Coronary artery (tissue), 2 donors: Measurements from ENCODE around the gene NME9.

ENCODE experiments used
- DNase-seq: peaks from one replicate; pipeline ENCODE4 v3.0.0-alpha.2; 2017; ENCODE audit warnings: low spot score
- H3K27ac ChIP-seq, 2 donors: fragments of 200-600 bp; sonication (generic); one replicate each; pipeline ENCODE4 v1.5.1; 2016 to 2019
- H3K4me3 ChIP-seq: fragments of 200-600 bp; sonication (generic); 2 replicates; pipeline ENCODE4 v1.5.1; 2016; ENCODE audit warnings: mild to moderate bottlenecking, moderate library complexity
- TF ChIP-seq, protein P1 (sequence below): fragments of 200-600 bp; sonication (generic); IDR thresholded peaks from one replicate; pipeline ENCODE4 v1.5.1; 2019; ENCODE audit warnings: antibody characterized with exemption

The NME9 gene

DNA sequence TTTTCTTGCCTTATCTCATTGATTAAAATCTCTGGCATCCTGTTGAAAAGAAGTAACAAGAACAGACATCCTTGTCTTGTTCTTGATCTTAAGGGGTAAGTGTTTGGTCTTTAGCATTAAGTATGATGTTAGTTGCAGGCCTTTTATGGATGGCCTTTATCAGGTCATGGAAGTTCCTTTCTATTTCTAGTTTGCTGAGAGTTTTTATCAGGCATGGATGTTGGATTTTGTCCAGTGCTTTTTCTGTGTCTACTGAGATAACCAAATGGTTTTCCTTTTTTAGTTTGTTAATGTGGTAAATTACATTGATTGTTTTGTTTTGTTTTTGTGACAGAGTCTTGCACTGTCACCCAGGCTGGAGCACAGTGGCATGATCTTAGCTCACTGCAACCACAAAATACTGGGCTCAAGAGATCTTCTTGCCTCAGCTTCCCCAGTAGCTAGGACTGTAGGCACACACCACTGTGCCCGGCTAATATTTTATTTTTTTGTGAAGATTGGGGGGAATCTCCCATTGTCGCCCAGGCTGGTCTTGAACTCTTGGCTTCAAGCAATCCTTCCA, 45.0 kb upstream of the NME9 start:
- H3K4me3 ChIP-seq = no peak overlapping the region
- peak overlapping the region; percentile 54 to 61 for H3K27ac ChIP-seq
- no peak for DNase-seq
- TF ChIP-seq, protein P1, sequence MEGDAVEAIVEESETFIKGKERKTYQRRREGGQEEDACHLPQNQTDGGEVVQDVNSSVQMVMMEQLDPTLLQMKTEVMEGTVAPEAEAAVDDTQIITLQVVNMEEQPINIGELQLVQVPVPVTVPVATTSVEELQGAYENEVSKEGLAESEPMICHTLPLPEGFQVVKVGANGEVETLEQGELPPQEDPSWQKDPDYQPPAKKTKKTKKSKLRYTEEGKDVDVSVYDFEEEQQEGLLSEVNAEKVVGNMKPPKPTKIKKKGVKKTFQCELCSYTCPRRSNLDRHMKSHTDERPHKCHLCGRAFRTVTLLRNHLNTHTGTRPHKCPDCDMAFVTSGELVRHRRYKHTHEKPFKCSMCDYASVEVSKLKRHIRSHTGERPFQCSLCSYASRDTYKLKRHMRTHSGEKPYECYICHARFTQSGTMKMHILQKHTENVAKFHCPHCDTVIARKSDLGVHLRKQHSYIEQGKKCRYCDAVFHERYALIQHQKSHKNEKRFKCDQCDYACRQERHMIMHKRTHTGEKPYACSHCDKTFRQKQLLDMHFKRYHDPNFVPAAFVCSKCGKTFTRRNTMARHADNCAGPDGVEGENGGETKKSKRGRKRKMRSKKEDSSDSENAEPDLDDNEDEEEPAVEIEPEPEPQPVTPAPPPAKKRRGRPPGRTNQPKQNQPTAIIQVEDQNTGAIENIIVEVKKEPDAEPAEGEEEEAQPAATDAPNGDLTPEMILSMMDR = no peak

DNA sequence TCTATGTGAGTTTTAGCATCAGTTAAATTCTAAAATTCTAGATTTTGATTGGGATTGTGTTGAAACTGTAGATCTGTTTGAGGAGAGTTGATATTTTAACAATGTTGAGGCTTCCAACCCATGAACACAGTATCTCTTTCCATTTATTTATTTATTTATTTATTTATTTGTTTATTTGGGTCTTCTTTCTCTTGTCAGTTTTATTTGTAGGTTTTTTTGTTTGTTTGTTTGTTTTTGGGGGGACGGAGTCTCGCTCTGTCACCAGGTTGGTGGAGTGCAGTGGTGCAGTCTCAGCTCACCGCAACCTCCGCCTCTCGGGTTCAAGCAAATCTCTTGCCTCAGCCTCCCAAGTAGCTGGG, 44.1 kb upstream of the NME9 start:
- TF ChIP-seq, protein P1 = no peak
- no peak overlapping the region for H3K27ac ChIP-seq
- no peak overlapping the region for H3K4me3 ChIP-seq
- no peak for DNase-seq

DNA sequence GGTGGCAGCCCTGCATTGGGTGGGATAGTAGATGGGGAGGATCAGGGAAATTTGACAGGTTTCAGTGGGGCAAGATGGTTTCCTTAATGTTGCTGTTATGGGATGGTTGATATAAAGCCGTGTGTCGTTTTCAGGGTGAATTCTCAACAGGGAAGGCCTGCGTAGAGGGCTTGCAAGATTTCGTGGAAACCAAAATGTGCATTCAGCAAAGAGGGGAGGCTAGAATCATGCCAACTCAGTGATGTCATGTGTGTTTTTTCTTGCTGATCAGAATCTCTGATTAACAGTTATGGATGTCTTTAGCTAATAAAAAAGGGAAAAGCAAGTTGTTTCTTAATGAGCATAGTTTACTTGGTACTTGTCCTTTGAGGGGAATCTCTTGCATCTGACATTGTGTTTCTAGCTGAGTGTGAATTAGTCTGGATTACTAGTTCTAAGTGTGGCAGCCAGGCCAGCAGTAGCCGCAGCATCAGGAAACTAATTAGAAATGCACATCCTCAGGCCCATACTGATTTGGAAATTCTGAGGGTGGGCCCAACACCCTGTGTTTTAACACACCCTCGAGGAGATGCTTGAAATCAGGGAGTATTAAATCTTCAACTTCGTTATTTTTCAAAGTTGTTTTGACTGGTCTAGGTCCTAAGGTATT, 43.6 kb upstream of the NME9 start:
- peak overlapping the region in 1 of 2 donors; percentile 62 for H3K27ac ChIP-seq

DNA sequence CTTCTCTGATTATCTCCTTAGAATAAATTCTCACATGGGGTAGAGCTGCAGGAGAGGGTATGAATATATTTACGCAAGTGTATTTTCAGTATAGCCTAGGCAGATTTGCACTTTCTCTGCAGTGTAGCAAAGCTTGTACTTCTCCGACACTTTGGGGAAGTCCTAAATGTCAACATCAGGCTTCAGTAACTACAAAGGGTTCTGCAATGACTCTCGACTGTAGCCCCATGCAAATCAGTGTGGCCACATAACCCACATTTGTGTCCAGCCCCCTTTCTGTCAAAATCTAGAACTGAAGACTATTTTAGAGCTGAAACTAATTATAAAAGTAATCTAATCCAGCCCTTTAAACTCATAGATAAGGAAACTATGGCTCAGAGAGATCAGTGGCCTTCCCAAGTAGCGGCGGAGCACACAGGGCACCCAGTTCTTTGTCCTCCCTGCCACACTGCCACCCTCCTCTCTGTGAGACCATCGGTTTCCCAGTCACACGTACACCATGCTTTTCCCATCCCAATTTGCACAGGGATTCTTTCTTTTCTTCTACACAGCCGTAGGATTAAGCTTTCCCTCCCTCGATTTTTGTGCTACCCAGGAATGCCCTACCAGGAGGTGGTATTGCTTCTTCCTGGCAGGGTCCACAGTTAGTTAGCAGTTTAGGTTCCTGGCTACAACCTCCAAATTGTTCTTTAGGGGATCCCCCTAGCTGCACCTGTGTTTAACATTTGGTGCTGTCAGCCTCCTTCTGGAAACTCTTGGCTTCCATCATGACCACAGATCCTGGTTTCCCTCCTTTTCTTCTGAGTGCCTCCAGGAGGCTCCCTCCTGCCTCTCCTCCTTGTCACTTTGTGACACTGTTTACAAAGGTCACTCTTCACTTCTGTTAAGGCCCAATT, 41.7 kb upstream of the NME9 start:
- Histone ChIP-seq H3K4me3 (no peak overlapping the region), H3K27ac (peak overlapping the region; percentile 42 to 62)
- DNase-seq = no peak
- TF ChIP-seq, protein P1 = no peak

More for the DNA sequence above, 43.6 kb upstream of the NME9 start:
- DNase-seq = no peak
- TF ChIP-seq, protein P1 = no peak
- no peak overlapping the region for H3K4me3 ChIP-seq

DNA sequence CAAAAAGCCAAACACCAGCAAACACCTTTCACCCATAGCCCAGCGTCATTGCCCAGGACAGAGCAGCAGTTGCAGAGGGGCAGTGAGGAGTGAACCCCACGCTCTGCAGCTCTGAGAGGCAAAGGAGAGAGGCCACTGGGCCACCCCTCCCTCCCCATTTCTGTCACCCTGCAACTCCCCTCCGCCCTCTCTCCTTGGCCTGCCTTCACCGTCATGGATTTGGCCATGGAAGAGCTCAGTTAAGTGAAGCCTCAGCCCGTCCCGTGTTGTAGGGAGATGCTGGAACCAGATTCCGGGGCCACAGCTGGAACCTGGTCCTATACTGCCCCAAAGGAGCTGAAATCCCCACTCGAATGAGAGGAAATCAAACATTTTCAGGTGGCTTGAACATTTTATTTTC, 40.7 kb upstream of the NME9 start:
- TF ChIP-seq, protein P1 = no peak
- peak overlapping the region in 1 of 2 donors; percentile 73 for H3K27ac ChIP-seq
- no peak overlapping the region for H3K4me3 ChIP-seq
- no peak for DNase-seq

DNA sequence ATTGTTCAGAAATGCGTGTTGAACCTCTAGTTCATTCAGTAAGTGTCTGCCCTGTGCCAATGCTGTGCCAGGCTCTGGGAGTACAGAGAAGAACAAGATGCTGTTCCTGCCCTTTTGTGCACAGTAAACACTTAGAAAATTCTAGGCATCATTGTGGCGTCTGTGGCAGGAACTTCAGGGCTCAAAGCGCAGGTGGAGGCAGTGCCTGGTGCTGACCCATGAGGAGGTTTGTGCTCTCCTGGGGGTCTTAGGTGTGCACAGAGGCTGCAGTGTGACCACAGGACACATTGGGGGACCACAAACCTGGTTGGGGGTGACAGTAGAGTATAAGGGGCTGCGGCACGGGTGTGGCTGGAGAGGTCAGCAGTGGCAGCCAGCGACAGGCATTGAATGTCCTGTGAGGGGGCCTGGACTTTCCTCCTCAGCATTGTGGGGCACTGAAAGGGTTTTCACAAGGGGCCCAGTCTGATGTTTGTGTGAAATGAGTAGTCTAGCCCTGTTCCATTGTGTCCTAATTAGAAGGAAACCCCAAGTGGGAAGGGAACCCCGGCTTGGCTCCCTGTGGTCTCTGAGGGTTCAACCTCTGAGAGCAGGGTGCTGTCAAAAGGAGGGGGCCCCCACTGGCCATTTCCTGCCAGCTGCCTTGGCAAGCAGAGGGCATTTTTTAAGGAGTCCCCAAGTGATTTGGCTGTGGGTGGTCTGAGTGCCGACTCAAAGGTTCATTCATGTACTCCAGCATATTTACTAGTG, 39.7 kb upstream of the NME9 start:
- no peak overlapping the region for H3K4me3 ChIP-seq
- peak overlapping the region; percentile 45 to 73 for H3K27ac ChIP-seq
- no peak for DNase-seq
- TF ChIP-seq, protein P1 = no peak
